ENCODE results near the gene SLC7A14.

- TF ChIP-seq CTCF (IDR thresholded peaks at IDR 0.05) = no peak
- no peak for TF ChIP-seq EZH2phosphoT487 (IDR thresholded peaks at IDR 0.05)
- no peak for TF ChIP-seq EZH2 (IDR thresholded peaks at IDR 0.05)
Measured at GRCh38 chr3:170454509-170454908, 131.4 kb downstream of the SLC7A14 start.

Data from neural progenitor cell (in vitro differentiated cells).